ENCODE data around the gene SV2B. TPM values are rescaled to one million over a fixed set of nuclear protein-coding genes. Genes with fewer than 3 reads are reported as not detected.

SV2B gene
- total RNA-seq, 3 donors from 2014 or later, result 0.41 to 4.2 (median 0.80) TPM

DNA sequence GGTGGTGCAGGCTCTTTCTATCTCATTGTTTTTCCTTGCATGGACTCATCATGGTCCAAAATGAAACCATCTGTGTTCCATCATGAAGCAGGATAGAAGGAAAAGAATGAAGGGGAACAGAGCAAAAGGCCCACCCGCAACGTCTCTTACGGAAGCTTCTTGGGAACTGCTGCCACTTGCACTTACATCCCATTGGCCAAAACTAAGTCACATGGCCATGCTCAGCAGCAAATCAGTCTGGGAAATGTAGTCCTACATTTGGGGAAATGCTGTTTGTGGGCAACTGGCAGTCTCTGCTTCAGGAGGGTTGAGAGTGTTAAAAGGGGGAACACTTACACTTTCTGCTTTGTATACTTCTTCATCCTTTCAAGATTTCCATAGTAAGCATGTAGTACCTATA is 191.6 kb downstream of the SV2B start:
- TF ChIP-seq, protein P1, sequence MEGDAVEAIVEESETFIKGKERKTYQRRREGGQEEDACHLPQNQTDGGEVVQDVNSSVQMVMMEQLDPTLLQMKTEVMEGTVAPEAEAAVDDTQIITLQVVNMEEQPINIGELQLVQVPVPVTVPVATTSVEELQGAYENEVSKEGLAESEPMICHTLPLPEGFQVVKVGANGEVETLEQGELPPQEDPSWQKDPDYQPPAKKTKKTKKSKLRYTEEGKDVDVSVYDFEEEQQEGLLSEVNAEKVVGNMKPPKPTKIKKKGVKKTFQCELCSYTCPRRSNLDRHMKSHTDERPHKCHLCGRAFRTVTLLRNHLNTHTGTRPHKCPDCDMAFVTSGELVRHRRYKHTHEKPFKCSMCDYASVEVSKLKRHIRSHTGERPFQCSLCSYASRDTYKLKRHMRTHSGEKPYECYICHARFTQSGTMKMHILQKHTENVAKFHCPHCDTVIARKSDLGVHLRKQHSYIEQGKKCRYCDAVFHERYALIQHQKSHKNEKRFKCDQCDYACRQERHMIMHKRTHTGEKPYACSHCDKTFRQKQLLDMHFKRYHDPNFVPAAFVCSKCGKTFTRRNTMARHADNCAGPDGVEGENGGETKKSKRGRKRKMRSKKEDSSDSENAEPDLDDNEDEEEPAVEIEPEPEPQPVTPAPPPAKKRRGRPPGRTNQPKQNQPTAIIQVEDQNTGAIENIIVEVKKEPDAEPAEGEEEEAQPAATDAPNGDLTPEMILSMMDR (IDR thresholded peaks at IDR 0.05), result no peak
- Histone ChIP-seq H3K9me3 (no peaks in the 10 kb centered on the region), H3K4me3 (no peak overlapping the region), H3K4me1 (ENCODE audit: low read depth) (no peaks in the 10 kb centered on the region), H3K36me3 (ENCODE audit: low read depth) (no peaks in the 10 kb centered on the region)
- intact Hi-C loops (cut with DNase I, micrococcal nuclease), result no loop called here
- DNase-seq (no peak), ATAC-seq (no peak)

- no peaks in the 10 kb centered on the region for H3K4me1 ChIP-seq (ENCODE audit: low read depth)
Measured at GRCh38 chr15:91294344-91294743, 194.3 kb downstream of the SV2B start.

GRCh38 chr15:91294795-91295194 is 194.7 kb downstream of the SV2B start:
- ATAC-seq, result no peak
- intact Hi-C loops (cut with DNase I, micrococcal nuclease), result no loop called here
- TF ChIP-seq, protein P1 (IDR thresholded peaks at IDR 0.05), result no peak

More at GRCh38 chr15:91294344-91294743, 194.3 kb downstream of the SV2B start:
- ATAC-seq (no peak), DNase-seq (no peak)
- H3K9me3 ChIP-seq, result no peaks in the 10 kb centered on the region
- no peak overlapping the region for H3K4me3 ChIP-seq
- no peaks in the 10 kb centered on the region for H3K36me3 ChIP-seq (ENCODE audit: low read depth)
- intact Hi-C loops (cut with DNase I, micrococcal nuclease), result no loop called here
- TF ChIP-seq, protein P1 (IDR thresholded peaks at IDR 0.05), result no peak

GRCh38 chr15:91298101-91298500 is 198.0 kb downstream of the SV2B start:
- ATAC-seq, result no peak
- intact Hi-C loops (cut with DNase I, micrococcal nuclease), result no loop called here
- DNase-seq, result no peak
- no peaks in the 10 kb centered on the region for H3K9me3 ChIP-seq
- no peaks in the 10 kb centered on the region for H3K4me1 ChIP-seq (ENCODE audit: low read depth)
- no peak overlapping the region for H3K4me3 ChIP-seq
- H3K36me3 ChIP-seq (ENCODE audit: low read depth), result no peaks in the 10 kb centered on the region
- TF ChIP-seq, protein P1 (IDR thresholded peaks at IDR 0.05), result no peak

More at GRCh38 chr15:91294795-91295194, 194.7 kb downstream of the SV2B start:
- no peaks in the 10 kb centered on the region for H3K36me3 ChIP-seq (ENCODE audit: low read depth)
- H3K4me3 ChIP-seq, result no peak overlapping the region
- H3K4me1 ChIP-seq (ENCODE audit: low read depth), result no peaks in the 10 kb centered on the region
- no peak for DNase-seq
- no peaks in the 10 kb centered on the region for H3K9me3 ChIP-seq

DNA sequence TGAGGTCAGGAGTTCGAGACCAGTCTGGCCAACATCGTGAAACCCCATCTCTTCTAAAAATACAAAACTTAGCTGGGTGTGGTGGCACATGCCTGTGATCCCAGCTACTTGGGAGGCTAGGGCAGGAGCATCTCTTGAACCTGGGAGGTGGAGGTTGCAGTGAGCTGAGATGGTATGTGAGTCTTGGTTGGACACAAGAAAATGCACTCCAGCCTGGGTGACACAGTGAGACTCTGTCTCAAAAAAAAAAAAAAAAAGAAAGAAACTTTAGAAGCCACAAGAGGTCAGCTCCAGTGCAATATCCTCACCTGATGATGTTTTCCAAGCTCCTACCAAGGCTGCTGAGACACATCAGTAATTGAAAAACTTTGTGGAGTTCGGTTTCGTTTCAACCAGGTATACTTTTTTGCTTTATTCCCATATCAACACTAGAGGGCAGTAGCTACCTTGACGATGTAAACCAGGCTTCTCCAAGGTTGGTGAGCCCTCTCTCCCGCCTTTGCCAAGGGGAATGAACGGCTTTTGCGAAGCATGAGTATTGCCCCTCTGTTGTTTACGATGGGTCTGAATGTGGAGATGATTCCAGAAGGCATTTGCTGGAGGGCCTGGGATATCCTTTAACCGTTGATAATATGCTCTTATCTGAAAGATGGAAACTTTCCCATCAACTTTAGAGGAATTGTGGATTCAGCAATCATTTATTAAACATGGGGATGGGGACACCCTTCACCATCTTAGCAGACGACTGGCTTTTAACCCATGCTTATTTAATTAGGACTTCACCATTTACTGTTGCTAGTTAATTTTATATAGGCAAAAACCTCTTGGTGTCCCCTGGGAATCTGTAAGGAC is 202.8 kb downstream of the SV2B start:
- peak in 1 of 3 donors; percentile 12 for DNase-seq
- Histone ChIP-seq H3K4me1 (ENCODE audit: low read depth) (no peaks in the 10 kb centered on the region), H3K36me3 (ENCODE audit: low read depth) (no peaks in the 10 kb centered on the region), H3K4me3 (no peak overlapping the region), H3K9me3 (no peaks in the 10 kb centered on the region)
- intact Hi-C loops (cut with DNase I, micrococcal nuclease), result loop anchor here (5.0 to 10.0 kb wide), 4 partner anchors 549 to 782 kb away; partner anchors contain the start of gene SLCO3A1 (in 2 of the 2)
- TF ChIP-seq, protein P1 (IDR thresholded peaks at IDR 0.05), result peak; percentile 22
- ATAC-seq, result peak; percentile 82

Data from mucosa of descending colon (tissue), 3 donors.